GM19239 (cell line): Measurements from ENCODE around the gene SMIM21.

Experiments used
- DNase-seq: peaks from one replicate; pipeline ENCODE4 v3.0.0; 2011; ENCODE audit warnings: low spot score; ENCODE audit not compliant: insufficient read length
- FAIRE-seq: peaks from 2 replicates; lab custom pipeline; 2011; peaks lifted over from hg19 to GRCh38; lab: Jason Lieb, UNC

SMIM21 gene

DNA sequence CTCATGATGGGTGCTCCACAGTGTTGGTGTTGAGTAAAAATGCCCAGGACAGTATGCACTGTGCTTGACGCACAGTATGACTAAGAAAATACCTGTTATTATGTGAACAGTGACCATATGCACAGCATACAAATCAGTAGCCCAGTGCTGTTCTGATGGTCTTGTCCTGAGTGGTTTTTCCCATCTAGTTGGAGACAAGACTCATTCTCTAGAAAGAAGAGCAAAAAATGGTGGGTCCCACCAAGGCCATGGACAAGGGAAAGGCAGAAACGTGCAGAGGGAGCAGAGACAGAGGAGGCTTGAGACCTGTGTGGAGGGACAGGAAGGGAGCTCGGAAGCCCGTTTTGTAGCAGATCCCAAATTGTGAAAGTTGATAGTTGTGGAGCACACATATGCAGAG is 987 bp upstream of the SMIM21 start:
- DNase-seq (no peak), FAIRE-seq (no peak)

DNA sequence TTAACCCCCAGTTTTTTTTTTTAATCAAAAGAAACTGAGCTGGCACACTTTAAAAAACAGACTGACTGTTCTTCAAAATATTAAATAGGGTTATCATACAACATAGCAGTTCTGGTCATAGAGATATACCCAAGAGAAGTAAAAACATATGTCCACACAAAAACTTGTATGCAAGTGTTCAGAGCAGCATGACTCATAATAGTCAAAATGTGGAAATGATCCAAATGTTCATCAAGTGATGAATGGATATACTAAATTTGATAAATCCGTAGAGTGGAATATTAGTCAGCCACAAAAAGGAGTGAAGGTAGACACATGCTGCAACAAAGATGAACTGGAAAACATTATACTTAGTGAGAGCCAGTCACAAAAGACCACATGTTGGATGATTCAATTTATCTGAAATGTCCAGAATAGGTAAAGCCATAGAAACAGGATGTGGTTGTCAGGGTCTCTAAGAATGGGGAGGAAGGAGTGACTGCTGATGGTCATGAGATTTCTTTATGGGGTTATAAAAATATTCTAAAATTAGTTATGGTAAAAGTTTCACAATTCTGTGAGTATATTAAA is 5.1 kb downstream of the SMIM21 start:
- FAIRE-seq (no peak), DNase-seq (no peak)

DNA sequence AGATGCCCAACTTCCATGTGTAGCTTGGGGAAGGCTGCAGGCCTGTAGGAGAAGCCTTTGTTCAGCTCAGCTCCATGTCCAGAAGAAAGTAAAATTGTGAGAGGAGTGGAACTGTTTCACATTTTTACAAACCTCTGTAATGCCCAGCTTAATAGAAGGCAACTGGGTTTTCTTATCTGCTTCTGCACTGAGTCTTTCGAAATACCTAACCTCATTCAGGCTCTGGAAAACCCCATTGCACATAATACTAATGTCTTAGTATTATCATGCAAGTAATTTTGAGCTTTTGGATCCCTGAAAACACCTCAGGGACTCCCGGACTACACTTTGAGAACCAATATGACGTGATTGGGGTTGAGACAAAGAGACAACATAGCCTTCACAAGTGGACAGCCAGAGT is 5.8 kb downstream of the SMIM21 start:
- no peak for FAIRE-seq
- no peak for DNase-seq

DNA sequence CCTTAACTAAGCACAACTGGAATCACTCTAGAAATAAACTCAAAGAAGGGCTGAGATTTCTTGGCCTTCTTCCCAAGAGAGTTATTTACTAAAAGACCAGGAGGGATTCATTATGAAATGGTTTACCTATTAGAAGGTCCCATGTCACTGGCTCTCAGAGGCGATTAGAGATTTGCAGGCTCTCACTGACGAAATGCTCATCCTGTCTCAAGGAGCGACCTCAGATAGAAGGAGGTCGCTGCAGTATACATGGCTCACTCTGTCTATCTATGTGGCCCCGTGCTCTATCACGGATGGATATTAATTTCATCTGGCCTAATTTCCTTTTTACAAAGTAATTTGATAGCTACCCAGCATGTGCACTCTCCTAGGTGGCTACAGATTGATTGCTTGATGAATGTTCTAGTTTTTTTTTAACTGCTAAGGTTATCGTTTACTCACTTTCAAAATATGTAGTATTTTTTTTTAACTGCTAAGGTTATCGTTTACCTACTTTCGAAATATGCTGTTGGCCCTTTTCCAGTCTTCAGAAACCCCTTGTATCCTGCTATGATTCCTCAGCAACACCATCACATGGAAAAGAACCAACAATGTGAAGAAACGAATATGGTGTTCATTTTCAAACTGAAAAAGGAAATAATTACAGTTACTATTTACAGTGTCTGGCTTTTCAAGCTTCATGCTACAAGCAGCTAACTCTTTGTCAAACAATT is 9.1 kb downstream of the SMIM21 start:
- no peak for FAIRE-seq
- DNase-seq, result no peak

DNA sequence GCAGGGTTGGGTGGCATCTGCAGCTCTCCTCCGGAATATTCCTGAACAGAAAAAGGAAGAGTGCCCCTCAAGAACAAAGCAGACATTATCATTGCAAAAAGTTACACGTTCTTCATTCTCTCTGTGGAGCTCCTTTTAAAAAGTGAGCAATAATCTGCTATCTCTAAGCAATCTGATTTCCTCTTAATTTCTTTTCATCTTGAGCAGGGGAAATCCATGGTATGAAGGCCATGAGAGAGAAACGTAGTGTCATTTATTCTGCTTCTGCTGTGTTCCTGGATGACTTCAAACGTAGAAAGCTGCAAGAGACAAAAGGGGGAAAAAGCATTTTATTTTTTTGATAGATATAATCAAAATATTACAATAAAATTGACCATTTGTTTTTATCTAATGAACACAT is 16.9 kb downstream of the SMIM21 start:
- FAIRE-seq (no peak), DNase-seq (no peak)

DNA sequence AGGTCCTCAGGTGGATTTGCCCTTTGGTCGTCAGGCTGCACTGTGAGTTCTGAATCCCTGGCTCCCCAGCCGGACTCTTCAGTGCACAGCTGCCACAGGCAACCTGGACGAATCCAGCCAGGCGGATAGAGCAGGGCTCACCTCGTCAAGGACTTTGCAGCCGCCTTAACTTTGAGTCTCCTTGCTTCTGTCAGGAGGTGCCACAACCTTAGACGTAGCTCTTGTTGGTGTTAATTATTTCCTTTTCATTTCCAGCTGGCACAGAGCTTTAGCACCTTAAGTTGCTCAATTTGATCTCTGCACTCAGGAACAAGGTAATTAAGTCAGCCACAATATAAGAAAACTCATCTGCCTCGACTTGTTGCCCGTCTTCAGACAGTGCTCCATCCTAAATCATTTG is 17.7 kb downstream of the SMIM21 start:
- FAIRE-seq (no peak), DNase-seq (no peak)

DNA sequence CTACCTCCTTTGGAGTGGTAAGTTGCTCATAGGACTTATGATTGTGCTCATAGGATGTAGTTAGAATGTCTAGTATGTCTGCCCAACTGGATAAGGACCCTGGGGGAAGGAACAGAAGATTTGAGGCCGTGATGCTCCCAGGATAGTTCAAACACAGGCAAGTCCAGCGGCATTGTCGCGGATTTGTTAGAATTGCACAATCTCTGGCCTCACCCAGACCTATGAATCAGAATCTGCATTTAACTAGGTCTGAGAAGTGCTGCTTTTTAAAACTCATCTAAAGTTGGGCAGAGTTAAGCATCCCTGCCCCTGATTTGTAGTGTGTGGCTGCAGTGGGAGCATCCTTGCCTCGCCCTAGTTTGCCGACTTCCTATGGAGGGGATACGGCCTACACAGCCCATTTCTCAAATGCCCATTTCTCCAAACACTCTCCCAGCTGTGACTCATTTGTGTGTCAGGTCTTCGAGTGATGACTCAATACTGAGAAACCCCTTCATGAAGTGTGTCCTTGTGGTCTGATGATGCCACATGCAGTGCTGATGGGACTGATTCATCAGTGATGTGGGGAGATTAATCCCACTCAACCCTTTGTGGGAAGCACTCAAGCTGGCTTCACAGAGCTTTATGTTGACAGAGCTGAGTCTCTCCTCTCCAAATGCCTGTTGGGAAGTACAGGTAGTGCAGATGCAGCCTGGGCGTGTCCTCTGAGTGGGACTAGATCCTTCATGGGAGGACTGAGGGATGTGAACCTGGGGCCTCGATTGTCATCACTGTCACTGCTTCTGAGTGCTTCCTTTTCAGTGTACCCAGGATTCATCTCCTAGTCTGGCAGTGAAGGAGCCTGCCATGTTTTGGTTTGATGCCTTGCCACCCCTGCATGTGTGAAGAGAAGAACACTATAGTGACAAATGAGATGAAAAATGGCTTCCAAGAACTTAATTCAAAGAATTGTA is 18.7 kb downstream of the SMIM21 start:
- FAIRE-seq (no peak), DNase-seq (no peak)

DNA sequence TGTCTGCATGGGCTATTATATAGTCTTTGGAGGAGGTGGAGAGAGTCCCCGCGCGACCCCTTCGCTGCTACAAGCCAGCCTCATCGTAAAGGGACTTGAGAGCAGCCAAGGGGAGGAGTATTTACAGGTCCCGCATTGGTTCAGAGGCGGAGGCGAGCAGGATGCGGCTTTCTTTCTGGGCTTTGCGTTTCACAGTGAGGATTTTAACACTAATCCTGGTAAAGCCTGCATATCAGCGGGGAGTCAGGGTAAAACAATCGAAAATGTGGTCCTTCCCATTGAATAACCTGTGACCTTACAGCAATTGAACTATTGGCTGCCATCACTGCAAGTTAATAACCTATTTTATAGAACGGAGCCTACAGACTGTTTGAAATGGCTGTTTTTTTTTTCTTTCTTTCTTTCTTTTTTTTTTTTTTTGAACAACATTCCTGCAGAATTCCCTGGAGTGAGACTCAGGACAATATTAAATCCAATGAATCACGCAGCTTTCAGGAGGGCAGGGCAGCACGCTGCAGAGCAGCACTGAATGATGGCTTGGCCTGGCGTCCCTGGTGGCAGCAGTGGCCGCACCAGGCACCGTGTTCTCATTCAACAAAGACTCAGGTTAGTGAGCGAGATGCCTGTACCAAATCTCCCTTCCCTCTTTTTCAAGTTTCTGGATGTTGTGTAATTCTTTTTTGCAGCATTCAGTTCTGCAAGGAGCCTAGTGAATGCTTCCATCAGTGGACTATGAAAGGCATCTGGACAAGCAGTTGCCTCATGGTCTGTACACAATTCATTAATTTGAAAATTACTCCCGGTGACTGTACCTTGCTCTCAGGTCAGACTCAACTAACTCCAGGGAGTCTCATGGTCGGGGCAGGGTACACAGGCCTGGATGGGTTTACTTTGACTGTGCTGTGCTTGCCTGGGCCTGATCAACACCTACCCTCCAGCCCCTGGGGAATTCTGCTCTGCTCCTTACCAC is 19.8 kb downstream of the SMIM21 start:
- DNase-seq (no peak), FAIRE-seq (no peak)

DNA sequence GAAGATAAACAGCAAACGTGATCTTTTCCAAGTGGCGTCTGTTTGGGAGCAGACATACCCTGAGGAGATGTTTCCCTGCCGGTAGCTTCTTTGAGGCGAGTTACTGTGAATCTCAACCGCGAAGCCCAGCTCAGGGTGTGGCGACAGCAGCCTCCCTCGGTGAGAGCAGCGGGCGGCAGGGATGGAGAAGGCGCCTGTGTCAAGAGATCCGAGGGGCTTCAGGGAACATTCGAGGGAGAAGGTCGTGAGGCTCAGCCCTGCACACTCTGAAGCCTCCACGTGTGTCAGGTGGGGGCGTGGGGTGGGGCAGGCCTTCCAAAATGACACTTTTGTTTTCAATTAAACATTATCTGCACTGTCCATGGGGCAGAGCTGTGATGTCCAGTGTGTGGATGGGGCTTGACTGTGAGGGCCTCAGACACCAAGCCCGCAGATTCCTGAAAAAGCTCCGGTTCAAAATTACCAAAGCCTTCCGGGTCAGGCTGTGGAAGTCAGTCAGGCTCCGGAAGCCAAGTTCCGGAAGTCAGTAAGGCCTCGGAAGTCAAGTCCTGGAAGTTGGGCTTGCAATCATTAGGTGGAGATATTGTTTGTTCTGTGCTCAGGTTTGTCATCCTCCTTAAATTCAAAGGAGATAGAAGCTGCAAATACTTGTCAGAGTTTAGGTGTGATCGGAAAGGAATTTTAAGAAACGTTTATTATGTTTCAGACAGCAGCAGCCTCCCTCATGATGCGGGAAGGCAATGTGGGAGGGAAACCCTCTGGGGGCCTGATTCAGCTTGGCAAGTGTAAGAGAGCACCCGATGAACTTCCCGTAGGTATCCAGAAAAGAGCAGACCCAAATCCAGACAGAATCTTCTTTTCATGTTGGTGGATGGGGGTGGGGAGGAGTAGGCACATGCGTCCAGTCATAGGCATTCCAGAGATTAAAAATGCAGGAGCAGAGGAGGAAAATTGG is 20.7 kb downstream of the SMIM21 start:
- FAIRE-seq (no peak), DNase-seq (no peak)

DNA sequence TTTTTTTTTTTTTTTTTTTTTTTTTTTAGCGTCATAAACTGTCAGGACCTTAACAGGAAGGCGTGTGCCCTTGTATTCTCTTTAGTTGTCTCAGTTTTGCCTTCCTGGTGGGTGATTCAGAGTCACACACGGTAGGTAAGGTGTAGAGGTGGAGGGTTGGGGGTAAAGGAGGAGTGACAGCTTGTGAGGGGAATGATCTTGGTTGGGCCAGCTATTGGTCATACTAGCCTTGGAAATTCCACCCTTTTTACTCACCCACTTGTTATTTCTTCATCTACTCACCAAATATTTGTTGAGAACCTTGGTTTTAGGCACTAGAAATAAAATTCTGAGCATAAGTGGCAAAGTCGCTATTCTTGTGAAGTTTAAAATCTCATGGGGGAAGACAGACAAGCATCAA is 22.2 kb downstream of the SMIM21 start:
- FAIRE-seq (no peak), DNase-seq (no peak)

DNA sequence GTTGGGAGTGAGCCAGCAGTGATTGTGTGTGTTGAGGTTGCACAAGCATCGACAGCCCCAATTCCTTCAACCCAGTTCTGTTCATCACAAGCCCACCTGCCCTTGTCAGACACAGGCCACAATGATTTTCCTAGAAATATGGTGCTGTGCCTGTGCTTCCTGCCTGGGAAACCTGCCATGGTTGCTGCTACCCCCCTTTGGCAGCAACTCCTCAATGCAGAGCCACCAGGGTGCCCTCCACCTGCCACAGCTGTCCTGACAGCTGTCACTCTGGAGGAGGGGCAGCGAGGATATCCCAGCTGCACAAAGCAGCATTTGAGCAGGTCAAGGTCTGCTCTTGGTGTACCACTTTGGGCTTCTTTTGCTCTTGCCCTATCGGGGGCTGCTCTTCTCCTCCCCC is 27.1 kb downstream of the SMIM21 start:
- FAIRE-seq, result no peak
- DNase-seq, result no peak

DNA sequence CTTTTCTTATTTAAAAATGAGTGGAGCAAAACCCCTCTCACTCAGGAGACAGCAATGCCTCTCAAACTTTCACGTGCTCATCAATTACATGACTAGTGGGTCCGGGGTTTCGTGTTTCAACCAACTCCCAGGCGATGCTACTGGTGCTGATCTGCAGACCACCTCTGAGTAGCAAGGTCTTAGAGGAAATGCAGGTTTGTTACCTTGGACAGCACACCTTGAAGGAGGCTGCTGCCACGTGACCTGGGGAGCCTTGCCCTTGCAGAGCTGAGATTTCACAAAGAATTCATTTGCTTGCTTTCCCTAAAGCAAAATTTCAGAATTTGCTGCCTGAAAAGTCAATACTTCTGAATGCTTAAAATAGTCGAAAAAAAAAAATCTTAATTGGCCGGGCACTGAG is 32.4 kb downstream of the SMIM21 start:
- FAIRE-seq (no peak), DNase-seq (no peak)

DNA sequence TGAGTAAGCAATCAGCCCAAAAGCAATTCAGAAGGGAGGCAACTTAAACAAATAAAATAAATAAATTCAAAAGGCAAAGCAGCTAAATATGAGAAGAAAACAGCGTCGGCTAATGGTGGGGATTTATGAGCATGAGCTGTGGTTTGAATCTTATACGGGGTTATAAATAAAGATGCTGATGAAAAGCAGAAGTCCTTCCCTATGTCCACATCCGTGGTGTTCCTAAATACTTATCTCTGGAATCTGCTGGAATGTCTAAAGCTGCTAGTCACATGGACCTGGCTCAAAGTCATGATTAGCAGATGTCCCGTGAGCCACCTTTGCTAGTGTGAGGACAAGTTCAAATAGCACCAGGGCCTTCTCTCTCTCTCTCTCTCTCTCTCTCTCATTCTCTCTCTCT is 33.8 kb downstream of the SMIM21 start:
- no peak for DNase-seq
- no peak for FAIRE-seq

DNA sequence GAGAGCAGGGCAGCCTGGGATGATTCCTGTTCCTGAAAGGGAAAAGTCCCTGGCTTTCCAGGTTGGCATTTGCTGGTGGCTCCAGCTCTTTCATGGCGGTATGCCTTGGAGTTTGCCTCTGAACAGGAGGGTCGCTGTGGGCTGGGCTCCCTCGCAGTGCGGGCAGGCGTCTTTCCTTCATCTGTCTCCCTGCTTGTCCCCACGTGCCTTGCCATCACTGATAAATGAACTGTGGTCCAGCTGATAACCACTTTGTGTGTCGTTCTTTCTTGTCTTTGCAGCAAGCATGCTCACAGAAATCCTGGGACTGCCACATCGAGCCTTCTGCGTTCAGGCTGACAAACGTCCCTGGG is 35.3 kb downstream of the SMIM21 start:
- no peak for DNase-seq
- FAIRE-seq, result no peak

DNA sequence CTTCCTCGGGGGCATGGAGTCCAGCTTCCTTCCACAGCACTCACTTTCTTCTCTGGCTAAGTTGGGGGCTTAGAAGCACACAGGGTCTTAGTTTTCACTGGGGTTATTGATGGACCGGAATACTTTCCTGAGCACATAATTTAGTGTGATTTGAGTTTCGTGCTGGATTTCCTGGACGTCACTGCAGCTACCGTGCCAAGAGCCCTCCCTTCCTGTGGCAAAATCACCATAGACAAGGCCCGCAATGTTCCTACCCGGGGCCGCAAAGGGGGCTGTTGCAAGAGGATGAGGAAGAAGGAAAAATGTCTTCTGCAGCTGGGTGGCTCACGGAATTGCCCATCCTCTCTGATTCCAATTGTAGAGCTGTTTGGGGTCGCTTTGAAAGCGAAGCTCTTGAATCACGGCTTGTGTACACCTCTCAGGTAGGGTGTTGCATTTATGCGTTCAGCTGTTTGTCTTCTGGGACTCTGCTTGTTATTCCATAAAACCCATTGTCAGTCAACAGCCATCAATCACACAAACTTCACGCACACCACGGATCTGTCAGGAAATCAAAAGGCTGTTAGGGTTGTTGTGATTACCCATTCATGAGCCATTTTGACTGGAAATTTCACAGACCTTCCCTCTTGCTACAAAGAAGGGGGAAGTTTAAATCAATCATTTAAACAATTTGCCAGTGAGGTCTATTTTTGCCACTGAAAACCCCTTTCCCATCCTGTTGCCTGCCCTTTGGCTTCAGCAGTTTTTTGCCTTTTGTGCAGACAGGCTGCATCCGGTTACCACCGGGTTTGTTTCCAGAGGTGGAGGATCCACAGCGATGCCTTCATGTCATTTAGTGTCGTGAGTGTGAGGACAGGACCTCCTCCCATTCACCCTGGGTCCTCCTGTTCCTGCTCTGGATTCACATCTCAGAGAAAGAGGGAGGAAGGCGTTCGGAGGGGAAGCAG is 36.0 kb downstream of the SMIM21 start:
- FAIRE-seq (no peak), DNase-seq (no peak)

DNA sequence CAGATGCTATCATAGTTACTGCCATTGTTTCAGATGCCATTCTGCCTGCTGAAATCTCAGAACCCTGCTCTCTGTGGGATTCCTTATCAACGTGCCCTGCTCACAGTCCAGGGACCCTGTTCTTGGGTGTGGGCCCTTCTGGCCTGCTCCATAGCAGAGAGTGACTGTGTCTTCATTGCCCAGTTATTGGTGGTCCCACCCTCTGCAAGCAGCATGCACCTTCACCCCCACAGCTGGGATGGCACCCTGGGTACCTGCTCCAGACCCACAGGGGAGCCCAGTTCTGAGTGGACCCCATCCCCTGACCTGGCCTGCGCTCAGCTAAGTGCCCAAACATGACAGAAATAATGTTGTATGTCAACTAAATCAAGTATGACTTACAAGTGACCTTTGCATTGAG is 36.6 kb downstream of the SMIM21 start:
- no peak for FAIRE-seq
- DNase-seq, result no peak

DNA sequence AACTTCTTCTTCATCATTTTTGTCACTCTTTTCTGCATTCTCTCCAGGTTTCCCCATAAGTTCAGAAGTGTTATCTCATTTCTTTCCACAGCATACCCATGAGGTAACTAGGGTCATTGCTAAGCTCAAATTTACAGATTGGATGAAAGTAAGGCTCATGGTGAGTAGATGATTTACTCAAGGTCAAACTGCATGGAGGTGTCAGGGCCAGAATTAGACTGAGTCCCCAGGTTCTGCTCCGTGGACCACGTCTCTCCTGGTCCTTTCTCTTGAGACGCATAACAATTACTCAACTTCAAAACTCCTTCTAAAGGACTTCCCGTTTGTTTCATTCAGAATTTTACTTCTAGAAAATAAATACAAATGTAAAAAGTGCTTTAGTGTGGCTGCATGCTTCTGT is 43.4 kb downstream of the SMIM21 start:
- DNase-seq (no peak), FAIRE-seq (no peak)
